Measurements from ENCODE around the gene TMPRSS2.

TMPRSS2 gene

GRCh38 chr21:41509145-41509496 lies 1.2 kb upstream of the TMPRSS2 start:
- no peak for DNase-seq

- no peak for DNase-seq
Observed at GRCh38 chr21:41508415-41509144, 622 bp upstream of the TMPRSS2 start.

GRCh38 chr21:41506611-41507520 lies 1.1 kb downstream of the TMPRSS2 start:
- no peak for DNase-seq

- DNase-seq = no peak
Observed at GRCh38 chr21:41506005-41506594, 1.9 kb downstream of the TMPRSS2 start.

- DNase-seq = no peak
Observed at GRCh38 chr21:41504030-41504429, 3.9 kb downstream of the TMPRSS2 start.

GRCh38 chr21:41503331-41503730 lies 4.6 kb downstream of the TMPRSS2 start:
- DNase-seq = no peak

GRCh38 chr21:41501919-41502318 lies 6.0 kb downstream of the TMPRSS2 start:
- DNase-seq = no peak

- no peak for DNase-seq
Observed at GRCh38 chr21:41500931-41501381, 7.0 kb downstream of the TMPRSS2 start.

GRCh38 chr21:41500363-41500762 lies 7.6 kb downstream of the TMPRSS2 start:
- no peak for DNase-seq

GRCh38 chr21:41499920-41500319 lies 8.0 kb downstream of the TMPRSS2 start:
- no peak for DNase-seq

GRCh38 chr21:41497788-41498187 lies 10.2 kb downstream of the TMPRSS2 start:
- no peak for DNase-seq

GRCh38 chr21:41497008-41497407 lies 10.9 kb downstream of the TMPRSS2 start:
- no peak for DNase-seq

GRCh38 chr21:41494242-41494641 lies 13.7 kb downstream of the TMPRSS2 start:
- DNase-seq = no peak

- no peak for DNase-seq
Observed at GRCh38 chr21:41491412-41491811, 16.5 kb downstream of the TMPRSS2 start.

GRCh38 chr21:41490330-41490729 lies 17.6 kb downstream of the TMPRSS2 start:
- no peak for DNase-seq

- DNase-seq = no peak
Observed at GRCh38 chr21:41489329-41489728, 18.6 kb downstream of the TMPRSS2 start.

- no peak for DNase-seq
Observed at GRCh38 chr21:41488080-41488479, 19.9 kb downstream of the TMPRSS2 start.

- DNase-seq = no peak
Observed at GRCh38 chr21:41487082-41487481, 20.9 kb downstream of the TMPRSS2 start.

GRCh38 chr21:41483973-41484372 lies 24.0 kb downstream of the TMPRSS2 start:
- no peak for DNase-seq

GRCh38 chr21:41483415-41483814 lies 24.5 kb downstream of the TMPRSS2 start:
- DNase-seq = no peak

GRCh38 chr21:41482980-41483379 lies 25.0 kb downstream of the TMPRSS2 start:
- no peak for DNase-seq

GRCh38 chr21:41482301-41482700 lies 25.7 kb downstream of the TMPRSS2 start:
- DNase-seq = no peak

GRCh38 chr21:41481191-41481590 lies 26.8 kb downstream of the TMPRSS2 start:
- no peak for DNase-seq

All from CD4-positive, alpha-beta T cell treated with Interleukin-1 beta for 1 hour (primary cell).